Stimulated activated CD8-positive, alpha-beta memory T cell treated with anti-CD3 and anti-CD28 coated beads, Interleukin-4, amount 100 ng/mL, for 48 hours (primary cell): Measurements from ENCODE around the gene EBF3.

Experiments used
- DNase-seq: peaks from one replicate; pipeline ENCODE4 v3.0.0-alpha.2; 2020

Gene EBF3

GRCh38 chr10:129942936-129943715, 20.9 kb downstream of the EBF3 start:
- no peak for DNase-seq

DNA sequence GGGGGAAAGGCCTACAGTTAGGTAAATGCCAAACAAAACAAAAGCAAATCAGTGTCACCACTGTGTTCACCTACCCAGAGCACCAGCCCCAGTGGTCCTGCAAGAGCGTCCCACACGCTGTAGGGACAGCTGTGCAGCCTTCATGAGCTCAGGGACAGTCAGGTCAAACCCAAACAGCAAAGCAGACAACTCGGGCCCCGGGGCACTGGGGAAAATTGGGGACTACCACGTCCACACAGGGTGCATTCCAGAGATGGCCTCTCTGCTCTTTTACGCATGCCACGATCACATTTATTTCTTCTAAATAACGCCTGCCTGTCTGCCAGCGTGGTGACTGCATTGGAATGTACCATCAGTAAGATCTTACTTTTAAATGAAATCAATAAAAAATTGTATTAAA, 21.7 kb downstream of the EBF3 start:
- DNase-seq = no peak

DNA sequence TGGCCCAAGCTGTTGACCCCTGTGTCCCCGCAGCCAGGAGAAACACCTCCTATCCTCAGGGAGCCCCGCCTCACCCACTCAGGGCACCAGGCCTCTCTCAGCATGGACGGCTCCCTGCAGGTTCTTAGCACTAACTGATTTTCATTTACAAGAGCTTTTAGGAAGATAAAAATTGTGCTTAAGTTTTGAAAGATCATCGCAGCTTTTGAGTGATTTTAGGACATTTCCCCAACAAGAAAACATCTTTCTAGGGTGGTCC, 22.1 kb downstream of the EBF3 start:
- no peak for DNase-seq

DNA sequence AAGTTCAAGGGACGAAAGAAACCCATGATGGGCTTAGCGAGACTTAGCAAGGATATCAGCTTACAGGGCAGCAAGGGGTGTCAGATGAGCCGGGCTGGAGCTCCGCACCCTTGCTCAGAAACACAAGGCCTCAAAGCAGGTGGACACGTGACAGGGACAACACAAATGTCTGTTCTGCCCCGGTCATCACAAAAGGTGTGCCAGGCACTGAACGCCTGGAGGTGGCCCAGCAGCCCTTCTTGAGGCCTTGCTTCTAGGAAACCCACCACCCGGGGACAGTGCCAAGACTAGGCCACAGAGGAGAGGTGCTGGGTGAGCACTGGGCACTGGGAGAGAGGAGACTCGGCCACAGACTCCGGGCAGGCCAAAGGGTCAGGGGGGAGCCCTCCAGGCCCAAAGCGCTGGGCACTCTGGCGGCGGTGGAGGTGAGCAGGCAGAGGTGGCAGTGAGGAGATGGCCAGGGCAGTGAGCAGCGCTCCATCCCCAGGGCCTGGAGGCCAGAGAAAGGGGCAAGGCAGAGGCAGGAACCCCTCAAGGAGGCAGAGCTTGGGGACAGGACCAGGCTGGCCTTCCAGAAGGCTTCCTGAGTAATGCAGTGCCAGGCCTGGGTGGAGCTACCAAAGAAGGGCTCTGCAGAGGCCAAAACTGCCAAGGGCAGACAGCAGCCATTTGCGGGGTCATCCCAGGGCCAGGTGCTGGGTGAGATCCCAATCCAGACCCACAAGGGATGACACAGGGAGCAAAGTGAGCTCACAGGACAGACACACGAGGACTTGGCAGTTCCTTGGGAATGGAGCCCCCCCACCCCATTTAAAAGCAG, 22.7 kb downstream of the EBF3 start:
- no peak for DNase-seq

- DNase-seq = no peak
Observed at GRCh38 chr10:129940617-129941198, 23.4 kb downstream of the EBF3 start.

DNA sequence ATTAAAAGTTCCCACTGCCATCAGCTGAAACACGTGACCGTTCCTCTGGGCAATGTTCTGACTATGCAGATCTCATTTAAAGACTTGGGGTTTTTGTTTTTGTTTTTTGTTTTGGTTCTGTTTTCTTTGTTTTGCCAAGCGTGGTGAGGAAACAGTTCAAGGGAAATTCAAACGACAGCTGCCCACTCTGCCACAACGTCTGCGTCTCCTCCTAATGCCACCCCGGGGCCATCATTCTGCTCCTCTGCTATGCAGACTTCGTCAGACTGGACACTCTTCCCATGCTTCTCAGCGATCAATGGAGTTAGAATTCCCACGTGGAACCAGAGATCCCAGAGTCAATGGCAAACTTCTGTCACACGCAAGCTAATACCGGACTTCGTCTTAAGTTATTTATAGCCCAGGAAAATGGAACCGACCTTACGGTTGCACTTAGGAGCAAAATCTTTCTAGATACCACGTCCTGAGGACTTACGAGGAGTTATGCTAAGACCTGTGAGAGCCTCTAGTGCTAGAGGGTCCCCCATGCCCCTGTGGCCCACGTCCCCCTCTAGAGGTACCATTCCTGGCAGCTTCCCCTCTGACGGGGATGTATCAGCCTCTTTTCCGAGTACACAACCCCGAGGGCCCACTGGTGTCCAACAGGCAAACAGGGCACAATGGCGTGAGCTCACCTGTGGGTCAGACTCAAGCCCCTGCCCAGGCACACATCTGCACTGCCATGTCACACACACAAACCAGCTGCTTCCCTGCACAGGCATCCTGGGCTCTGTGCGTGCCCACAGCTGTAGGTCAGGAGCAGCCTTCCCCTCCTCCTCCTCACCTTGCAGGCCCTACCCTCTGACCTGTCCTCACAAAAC, 24.4 kb downstream of the EBF3 start:
- no peak for DNase-seq

GRCh38 chr10:129938460-129938859, 25.6 kb downstream of the EBF3 start:
- DNase-seq = no peak

DNA sequence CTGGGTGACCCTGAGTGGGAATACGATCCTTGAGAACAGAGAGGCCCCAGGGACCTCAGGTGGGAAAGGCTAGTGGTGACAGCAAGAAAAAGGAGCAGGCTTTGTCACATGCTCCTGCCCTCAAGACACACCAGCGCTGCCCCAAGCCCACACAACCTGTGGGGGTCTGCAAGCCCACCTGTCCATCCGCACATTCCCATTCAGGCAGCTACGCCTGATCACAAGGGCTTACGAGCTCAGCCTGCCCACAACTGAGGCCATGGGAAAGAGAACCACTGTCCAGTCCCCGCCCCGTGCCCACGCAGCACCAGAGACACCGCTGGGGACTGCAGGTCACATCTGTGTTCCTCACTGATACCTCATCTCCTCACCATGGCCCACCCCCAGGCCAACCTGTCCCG, 26.7 kb downstream of the EBF3 start:
- no peak for DNase-seq

GRCh38 chr10:129936923-129937300, 27.2 kb downstream of the EBF3 start:
- DNase-seq = no peak

- DNase-seq = no peak
Observed at GRCh38 chr10:129936266-129936922, 27.7 kb downstream of the EBF3 start.

GRCh38 chr10:129935867-129936152, 28.3 kb downstream of the EBF3 start:
- DNase-seq = no peak

- no peak for DNase-seq
Observed at GRCh38 chr10:129935102-129935866, 28.8 kb downstream of the EBF3 start.

GRCh38 chr10:129934196-129934925, 29.7 kb downstream of the EBF3 start:
- DNase-seq = no peak

- DNase-seq = no peak
Observed at GRCh38 chr10:129933456-129934092, 30.5 kb downstream of the EBF3 start.

- DNase-seq = no peak
Observed at GRCh38 chr10:129932751-129933433, 31.2 kb downstream of the EBF3 start.

- DNase-seq = no peak
Observed at GRCh38 chr10:129932182-129932581, 31.9 kb downstream of the EBF3 start.

GRCh38 chr10:129929343-129930292, 34.5 kb downstream of the EBF3 start:
- no peak for DNase-seq

- no peak for DNase-seq
Observed at GRCh38 chr10:129927351-129928120, 36.5 kb downstream of the EBF3 start.
